Mammary epithelial cell (primary cell): ENCODE measurements around the gene GRID1.

Experiments used
- CTCF ChIP-seq, 2 donors: IDR thresholded peaks in 1 of 2; conservative IDR thresholded peaks in 1 of 2; 2 replicates each; pipeline ENCODE4 v1.5.1; 2011 to 2012; ENCODE audit warnings: inconsistent platforms in 2 of 2, low read length in 2 of 2, mild to moderate bottlenecking in 2 of 2, control low read depth in 1 of 2, low read depth in 1 of 2; ENCODE audit not compliant: insufficient read depth in 1 of 2; ENCODE audit errors: extremely low read depth in 1 of 2
- EZH2 ChIP-seq: IDR thresholded peaks from 2 replicates; pipeline ENCODE4 v1.6.1; 2012; ENCODE audit warnings: low read length, inconsistent platforms, borderline replicate concordance

GRCh38 chr10:86060386-86061277 lies 306.0 kb downstream of the GRID1 start:
- no peak for TF ChIP-seq CTCF (conservative IDR thresholded peaks at IDR 0.05 in 1 of 2, IDR thresholded peaks at IDR 0.05 in 1 of 2; ENCODE audit: extremely low read depth in 1 of 2, insufficient read depth in 1 of 2, low read depth in 1 of 2, low read length in 2 of 2)
- no peak for TF ChIP-seq EZH2
